Transverse colon (tissue), 4 donors: Measurements from ENCODE around the gene OR2B2.

ENCODE experiments used
- CTCF ChIP-seq, 5 experiments: fragments of 200-600 bp in 3 of 5; fragments of 450-650 bp in 2 of 5; sonication (generic) in 3 of 5; IDR thresholded peaks; 1 replicate in 2 of 5; 2 replicates in 3 of 5; pipeline ENCODE4 v1.5.1; 2016 to 2017; ENCODE audit warnings: antibody characterized with exemption in 5 of 5, inconsistent platforms in 3 of 5, mild to moderate bottlenecking in 2 of 5, moderate library complexity in 1 of 5
- EP300 ChIP-seq: sonication (generic); formaldehyde crosslinking; IDR thresholded peaks from one replicate; pipeline ENCODE4 v1.6.1; 2017; ENCODE audit warnings: antibody characterized with exemption, low read depth
- POLR2A ChIP-seq: fragments of 450-650 bp; IDR thresholded peaks from one replicate; pipeline ENCODE4 v1.6.1; 2016; ENCODE audit warnings: antibody characterized with exemption, mild to moderate bottlenecking, moderate library complexity
- POLR2AphosphoS5 ChIP-seq, 3 donors: sonication (generic); formaldehyde crosslinking; IDR thresholded peaks; one replicate each; pipeline ENCODE4 v1.6.1; 2016; ENCODE audit warnings: antibody characterized with exemption in 3 of 3

GRCh38 chr6:27893059-27893835 is 18.9 kb downstream of the OR2B2 start:
- TF ChIP-seq CTCF (IDR thresholded peaks at IDR 0.05) (peak in 1 of 5 experiments; percentile 28), POLR2A (peak; percentile 99), POLR2AphosphoS5 (IDR thresholded peaks at IDR 0.05) (peak; percentile 97 to 100 (median 100)), EP300 (no peak)
